SH-SY5Y (cell line): ENCODE measurements around the gene PLEKHF1.

Experiments
- GATA2 ChIP-seq: IDR thresholded peaks from 2 replicates; pipeline ENCODE4 v1.6.1; 2011; ENCODE audit warnings: mild to moderate bottlenecking, low read depth, low read length
- GATA3 ChIP-seq: IDR thresholded peaks from 2 replicates; pipeline ENCODE4 v1.6.1; 2011; ENCODE audit warnings: low read depth, mild to moderate bottlenecking, low read length, moderate library complexity

Gene PLEKHF1

DNA sequence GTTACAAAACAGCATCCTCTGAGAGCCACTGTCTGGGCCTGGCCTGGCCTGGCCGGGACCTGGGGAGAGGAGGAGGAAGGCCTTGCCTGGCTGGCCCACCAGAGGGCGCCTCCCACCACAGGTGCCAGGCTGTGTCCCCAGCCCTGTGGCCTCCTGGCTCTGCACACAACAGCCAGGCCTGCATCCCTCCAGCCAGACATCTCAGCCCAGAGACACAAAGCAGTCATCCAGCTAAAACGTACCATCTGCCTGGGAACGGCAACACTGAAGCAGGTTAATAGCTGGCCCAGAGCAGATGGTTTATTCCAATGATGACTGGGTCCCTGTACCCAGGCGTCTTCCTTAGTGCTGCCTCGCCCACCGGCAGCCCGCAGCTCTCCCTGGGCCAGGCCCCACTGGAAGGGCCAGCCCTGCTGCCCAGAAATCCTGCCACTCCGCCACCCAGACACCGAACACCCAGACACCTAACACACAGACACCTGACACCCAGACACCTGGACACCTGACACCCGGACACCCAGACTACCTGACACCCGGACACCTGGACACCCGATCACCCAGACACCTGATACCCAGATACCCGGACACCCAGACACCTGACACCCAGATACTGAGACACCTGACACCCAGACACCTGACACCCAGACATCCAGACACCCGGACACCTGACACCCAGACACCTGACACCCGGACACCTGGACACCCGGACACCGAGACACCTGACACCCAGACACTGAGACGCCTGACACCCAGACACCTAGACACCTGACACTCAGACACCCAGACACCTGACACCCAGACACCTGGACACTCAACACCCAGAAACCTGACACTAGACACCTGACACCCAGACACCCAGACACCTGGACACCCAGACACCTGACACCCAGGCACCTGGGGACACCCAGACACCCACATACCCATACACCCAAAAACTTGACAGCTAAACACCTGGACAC is 29.7 kb downstream of the PLEKHF1 start:
- TF ChIP-seq GATA3 = no peak
- TF ChIP-seq GATA2 = no peak

DNA sequence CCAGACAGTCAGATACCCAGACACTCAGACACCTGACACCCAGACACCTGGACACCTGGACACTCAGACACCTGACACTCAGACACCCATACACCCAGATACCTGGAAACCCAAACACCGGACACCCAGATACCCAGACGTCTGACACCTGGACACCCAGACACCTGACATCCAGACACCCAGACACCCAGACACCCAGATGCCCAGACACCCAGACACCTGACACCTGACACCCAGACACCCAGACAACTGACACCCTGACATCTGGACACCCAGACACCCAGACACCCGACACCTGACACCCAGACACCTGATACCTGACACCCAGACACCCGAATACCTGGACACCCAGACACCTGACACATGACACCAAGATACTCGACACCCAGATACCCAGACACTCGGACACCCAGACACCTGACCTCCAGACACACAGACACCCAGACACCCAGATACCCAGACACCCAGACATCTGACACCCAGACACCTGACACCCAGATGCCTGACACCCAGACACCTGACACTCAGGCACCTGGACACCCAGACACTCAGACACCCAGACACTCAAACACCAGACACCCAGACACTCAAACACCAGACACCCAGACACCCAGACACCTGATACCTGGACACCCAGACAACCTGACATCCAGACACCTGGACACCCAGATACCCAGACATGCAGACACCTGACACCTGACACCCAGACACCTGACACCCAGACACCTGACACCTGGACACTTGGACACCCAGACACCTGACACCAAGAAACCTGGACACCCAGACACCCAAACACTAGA is 30.7 kb downstream of the PLEKHF1 start:
- TF ChIP-seq GATA3 (no peak), GATA2 (no peak)

DNA sequence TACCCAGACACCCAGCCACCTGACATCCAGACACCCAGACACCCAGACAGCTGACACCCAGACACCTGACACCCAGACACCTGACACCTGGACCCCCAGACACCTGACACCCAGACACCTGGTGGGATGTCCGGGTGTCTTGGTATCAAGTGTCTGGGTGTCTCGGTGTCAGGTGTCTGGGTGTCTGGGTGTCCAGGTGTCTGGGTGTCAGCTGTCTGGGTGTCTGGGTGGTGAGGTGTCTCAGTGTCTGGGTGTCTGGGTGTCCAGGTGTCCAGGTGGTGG is 31.2 kb downstream of the PLEKHF1 start:
- TF ChIP-seq GATA3 = no peak
- TF ChIP-seq GATA2 = no peak

DNA sequence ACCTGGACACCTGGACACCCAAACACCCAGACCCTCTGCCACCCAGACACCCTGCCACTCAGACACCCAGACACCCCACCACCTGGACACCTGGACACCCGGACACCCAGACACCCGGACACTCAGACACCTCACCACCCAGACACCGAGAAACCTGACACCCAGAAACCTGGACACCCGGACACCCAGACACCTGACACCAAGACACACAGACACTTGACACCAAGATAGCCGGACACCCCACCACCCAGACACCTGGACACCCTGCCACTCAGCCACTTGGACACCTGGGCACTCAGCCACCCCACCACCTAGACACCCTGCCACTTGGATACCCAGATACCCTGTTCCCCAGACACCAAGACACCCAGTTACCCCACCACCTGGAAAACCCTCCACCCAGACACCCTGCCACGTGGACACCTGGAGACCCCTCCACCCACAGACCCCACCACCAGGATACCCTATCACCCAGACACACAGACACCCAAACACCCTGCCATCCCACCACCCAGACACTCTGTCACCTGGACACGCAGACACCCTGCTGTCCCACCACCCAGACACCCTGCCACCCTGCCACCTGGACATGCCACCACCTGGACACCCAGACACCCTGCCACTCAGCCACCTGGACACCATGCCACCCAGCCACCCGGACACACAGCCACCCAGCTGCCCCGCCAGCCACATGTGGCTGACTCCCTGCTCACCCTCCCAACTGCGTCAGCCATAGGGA is 32.4 kb downstream of the PLEKHF1 start:
- TF ChIP-seq GATA3 = no peak
- TF ChIP-seq GATA2 = no peak

DNA sequence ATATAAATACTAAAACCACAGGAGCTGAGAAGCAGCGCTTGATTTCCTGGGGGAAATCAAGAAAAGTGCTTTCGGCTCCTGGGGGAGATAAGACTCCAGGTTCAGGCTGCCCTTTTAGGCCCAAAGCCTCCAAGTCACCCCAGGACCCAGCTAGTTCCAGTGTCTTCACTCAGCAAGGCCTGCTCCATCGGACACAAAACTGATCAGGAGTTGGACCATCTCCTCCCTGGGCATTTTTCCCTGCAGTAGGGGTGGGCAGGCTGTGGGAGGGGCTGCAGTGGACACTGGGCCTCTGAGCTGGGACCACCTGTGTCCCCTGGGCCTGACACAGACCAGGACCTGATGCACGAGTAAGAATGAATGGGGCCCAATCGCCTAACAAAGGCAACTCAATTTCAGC is 34.6 kb downstream of the PLEKHF1 start:
- TF ChIP-seq GATA2 (no peak), GATA3 (no peak)

DNA sequence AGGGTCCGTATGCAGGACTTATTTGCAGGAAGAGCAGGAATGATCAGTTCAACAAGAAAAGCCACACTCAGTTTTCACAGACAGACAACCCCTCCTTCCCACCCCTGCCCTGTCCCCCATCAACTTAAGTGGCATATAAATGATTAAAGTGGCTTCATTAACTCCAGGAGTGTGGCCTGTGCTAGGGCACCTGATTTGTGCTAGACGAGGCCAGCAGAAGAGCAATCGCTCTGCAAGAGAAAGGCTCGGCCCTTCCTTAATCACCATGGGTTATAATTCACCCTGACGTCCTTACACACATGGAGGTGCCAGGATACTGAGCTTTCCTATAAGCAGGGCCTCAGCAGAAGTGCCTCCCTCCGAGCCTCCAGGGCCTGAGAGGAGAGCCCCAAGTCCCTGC is 35.2 kb downstream of the PLEKHF1 start:
- TF ChIP-seq GATA2 = no peak
- no peak for TF ChIP-seq GATA3

DNA sequence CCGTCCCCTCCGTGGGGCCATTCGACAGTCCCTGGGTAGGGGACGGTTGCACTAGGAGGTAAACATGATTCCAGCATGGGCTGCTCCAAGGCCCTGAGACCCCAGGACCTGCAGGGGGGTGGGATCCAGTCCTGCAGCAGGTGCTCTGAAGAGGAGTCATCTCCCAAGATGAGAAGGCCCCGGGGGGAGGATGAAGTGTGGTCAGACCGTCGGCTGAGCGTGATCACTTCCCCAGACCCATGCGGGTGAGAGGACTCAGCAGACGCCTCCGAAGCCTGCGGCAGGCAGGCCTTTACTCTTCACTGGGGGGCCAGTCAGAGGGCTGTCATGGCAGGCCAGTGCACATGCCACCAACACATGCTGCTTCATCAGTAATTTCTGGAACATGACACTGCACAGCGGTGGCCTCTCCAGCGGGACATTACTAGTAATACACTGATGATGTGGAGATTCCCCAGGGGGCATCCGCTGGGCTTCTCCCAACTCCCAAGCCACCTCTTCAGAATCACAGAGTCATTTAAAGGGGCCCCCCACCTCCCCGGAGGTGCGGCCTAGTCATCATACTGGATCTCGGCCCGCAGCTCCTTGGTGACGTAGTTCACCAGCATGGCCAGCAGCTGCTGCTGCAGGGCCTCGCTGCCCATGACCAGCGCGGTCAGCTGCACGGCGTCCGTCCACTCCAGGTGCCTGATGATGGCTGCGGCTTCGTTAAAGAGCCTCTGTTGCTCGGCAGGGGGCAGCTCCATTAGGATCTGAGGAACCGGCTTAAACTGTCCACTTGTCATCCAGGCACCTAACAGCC is 37.1 kb downstream of the PLEKHF1 start:
- no peak for TF ChIP-seq GATA2
- no peak for TF ChIP-seq GATA3

DNA sequence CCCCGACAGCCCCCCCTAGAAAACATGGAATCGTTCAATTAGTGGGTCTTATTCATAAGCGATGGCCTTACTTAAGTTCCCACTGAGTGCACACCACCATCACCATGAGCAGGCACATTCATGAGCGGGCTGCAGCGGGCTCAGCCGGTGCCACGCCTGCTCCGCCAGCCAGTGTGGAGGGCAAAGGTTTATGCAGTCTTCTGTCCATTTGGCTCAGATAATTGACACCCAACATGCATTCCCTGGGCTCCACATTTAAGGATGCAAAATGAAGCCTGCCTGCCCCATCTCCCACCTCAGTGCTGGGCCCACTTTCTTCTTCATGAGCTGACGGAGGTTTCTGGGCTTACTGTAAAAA is 37.7 kb downstream of the PLEKHF1 start:
- TF ChIP-seq GATA3 = no peak
- TF ChIP-seq GATA2 = no peak

DNA sequence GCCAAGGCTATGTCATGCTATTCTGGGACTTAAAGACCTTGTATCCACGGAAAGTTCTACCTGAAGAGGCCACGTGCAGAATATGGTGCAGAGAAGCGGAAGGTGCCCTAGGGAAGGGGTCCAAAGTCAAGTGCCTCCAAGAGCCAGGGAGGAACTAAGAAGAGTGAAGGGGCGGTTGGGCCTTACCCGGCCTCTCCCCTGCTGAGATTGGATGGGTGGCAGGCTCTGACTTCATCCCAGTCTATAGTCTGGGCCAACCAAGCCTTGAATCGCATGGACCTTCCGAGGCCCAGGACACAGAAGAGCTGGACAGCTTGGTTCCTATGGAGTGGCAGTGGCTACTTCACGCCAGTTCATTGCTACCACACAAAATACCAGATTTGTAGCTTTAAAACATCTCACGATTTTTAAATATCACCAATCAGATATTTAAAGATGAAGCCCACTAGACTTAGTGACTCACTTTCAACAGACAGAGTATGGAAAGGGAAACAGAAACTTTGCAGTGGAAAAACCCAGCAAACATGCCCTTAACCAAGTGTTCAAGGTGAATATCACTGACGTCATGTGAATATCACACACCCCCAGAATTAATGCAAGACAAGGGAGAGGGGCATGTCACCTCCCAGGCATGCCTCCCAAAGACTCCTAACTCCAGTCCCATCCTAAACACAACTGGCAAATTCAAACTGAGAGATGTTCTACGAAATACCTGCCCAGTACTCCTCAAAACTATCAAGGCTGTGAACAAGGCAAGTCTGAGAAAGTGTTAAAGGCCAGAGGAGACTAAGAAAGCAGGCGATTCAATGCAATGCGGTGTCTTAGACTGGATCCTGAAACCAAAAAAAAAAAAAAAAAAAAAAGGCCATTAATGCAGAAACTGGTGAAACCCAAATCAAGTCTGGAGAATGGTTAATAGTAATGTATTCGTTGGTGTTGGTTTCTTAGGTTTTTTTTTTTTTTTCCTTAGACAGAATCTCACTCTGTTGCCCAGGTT is 39.6 kb downstream of the PLEKHF1 start:
- TF ChIP-seq GATA2 = no peak
- TF ChIP-seq GATA3 = no peak

DNA sequence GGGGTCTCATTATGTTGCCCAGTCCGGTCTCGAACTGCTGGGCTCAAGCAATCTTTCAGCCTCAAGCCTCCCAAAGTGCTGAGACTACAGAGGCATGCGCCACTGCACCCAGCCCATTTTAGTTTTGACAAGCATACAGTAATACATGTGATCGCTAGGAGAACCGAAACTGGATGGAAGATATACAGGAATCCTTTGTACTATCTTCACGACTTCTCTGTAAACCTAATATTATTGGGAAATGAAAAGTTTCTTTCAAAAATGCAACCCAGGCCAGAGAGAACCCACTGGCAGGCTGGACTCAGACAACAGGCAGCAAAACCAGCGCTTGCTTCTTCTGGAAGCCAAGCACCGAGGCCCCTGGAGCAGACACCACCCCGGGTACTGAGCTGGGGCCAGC is 40.4 kb downstream of the PLEKHF1 start:
- TF ChIP-seq GATA3 = no peak
- TF ChIP-seq GATA2 = no peak

DNA sequence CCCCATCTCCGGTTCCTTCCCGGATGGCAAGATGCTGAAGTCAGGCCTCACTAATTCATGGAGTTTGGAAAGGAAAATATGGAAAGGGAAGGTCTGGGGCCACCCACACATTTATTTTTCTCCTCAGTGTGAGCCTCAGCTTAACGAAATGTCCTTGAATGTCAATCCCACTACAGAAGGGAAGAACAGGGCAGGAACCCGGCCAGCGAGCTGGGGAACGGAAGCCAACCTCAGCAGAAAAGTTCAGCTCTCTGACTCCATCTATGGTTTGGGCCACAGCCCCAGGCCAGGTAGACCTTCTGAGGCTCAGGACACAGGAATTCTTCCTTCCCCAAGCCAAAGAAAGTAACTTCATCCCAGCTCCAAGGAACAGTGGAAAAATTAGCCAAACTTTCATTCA is 41.4 kb downstream of the PLEKHF1 start:
- TF ChIP-seq GATA3 = no peak
- no peak for TF ChIP-seq GATA2

DNA sequence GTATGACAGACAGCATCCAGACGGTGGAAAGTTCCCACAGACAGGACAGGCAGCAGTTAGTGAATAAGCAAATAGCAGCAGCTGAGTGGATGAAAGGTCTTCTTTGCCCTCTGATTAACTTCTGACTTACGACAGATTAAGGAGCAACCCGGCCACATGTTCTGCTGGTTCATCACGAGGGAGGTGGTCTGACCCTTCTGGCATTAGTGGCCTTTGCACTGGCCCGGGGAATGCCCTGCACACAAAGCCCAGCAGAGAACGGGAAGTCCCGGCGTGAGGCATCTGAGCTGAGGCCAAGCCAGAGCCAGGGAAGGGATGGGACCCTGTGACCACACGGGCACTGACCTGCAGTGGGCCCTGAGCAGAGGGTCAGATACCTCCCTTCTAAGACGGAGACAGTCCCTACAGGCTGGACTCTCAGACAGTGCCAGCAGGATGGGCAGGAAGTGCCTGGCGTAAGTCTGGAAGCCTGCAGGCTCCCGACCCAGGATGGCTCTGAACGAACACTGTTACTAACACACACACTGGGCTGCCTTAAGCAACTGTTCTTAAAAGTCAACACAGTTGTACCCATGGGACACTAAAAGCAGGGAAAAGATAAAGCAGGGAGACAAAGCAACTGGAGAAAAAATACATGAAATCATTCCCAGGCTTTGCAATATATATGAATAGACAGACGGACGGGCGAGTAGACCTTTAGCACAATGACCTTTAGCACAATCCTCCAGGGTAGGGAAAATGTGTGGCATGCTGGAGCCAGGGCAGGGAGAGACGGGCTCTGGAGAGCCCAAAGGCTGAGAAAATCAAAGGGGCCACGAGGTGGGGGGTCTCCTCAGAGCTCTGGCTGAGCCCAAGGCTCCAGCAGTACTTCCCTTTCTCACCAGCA is 43.5 kb downstream of the PLEKHF1 start:
- TF ChIP-seq GATA2 (no peak), GATA3 (no peak)

DNA sequence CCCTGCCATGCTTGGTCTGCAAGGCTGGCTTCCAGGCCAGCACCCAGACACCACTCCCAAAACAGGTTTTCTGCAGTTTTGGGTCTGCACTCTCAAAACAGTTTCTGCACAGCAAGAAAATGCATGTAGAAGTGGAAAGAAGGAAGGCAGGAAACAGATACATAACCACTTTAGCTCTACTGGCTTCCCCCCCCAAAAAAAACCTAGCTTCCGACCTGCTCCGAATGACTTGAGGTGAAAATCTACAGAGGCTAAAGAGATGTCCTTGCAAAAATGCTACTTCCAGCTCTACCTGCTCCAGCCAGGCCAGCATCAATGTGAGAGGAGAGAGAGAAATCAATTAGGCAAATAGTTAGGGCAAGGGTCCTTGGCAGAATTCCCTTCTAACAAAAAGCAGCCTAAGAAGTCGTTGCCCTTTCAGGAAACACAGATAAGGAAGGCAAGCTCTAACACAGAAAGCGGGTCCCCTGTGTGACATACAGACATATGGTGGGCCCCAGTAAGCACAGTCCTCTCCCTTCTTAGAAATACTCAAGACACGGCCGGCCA is 46.4 kb downstream of the PLEKHF1 start:
- TF ChIP-seq GATA3 = no peak
- TF ChIP-seq GATA2 = no peak
